K562 (cell line): Measurements from ENCODE around the gene PTGER2. TPM values are rescaled to one million over a fixed set of nuclear protein-coding genes. Genes with fewer than 3 reads are reported as not detected.

ENCODE experiments used
- ATAC-seq: fragments of 200-7000 bp; cut with Tn5 transposase; 3 replicates; pipeline ENCODE4 v1.9.1; 2020; ENCODE audit warnings: moderate library complexity
- BruUV-seq: library from RNA; stranded (reverse); fragments of 400-500 nt; replicated peaks from 2 replicates; lab custom pipeline; 2021; lab: Mats Ljungman, UMichigan
- CTCF ChIA-PET: fragments of 300-600 bp; formaldehyde crosslinking; extraction: SDS; loops from one replicate; lab custom pipeline; 2021; ENCODE audit warnings: low intra/inter-chr PET ratio; lab: Yijun Ruan, JAX
- POLR2A ChIA-PET: fragments of 300-600, 350-650 bp; sonication (Branson Sonifier 250); formaldehyde crosslinking; extraction: SDS; loops from one replicate; lab custom pipeline; 2021; ENCODE audit warnings: antibody characterized with exemption, inconsistent platforms; lab: Yijun Ruan, JAX
- DNase-seq, 4 experiments: peaks; one replicate each; pipeline versions ENCODE4 v3.0.0 to v3.0.0-alpha.2; 2011 to 2018; ENCODE audit warnings: low spot score in 3 of 4, mixed read lengths in 3 of 4; ENCODE audit errors: extremely low read depth in 1 of 4
- FAIRE-seq: peaks from 2 replicates; lab custom pipeline; 2011; peaks lifted over from hg19 to GRCh38; lab: Jason Lieb, UNC
- H2AFZ ChIP-seq: 2 replicates; pipeline ENCODE4 v1.6.0; 2011; ENCODE audit warnings: low read depth, low read length, control low read depth, inconsistent platforms
- H3K27ac ChIP-seq: fragments of 200-600 bp; 3 replicates; pipeline ENCODE4 v1.8.0; 2011; ENCODE audit warnings: low read depth, mild to moderate bottlenecking, control low read depth, inconsistent platforms, low read length, moderate library complexity, mixed read lengths; ENCODE audit errors: extremely low read depth
- H3K27me3 ChIP-seq, 2 experiments: fragments of 300-600 bp in 1 of 2; 2 replicates in 1 of 2; 3 replicates in 1 of 2; pipeline versions ENCODE4 v1.6.0 to v1.8.0; 2011; ENCODE audit warnings: inconsistent platforms in 2 of 2, low read length in 2 of 2, mild to moderate bottlenecking in 1 of 2, mixed read lengths in 1 of 2, moderate library complexity in 1 of 2; ENCODE audit not compliant: control insufficient read depth in 2 of 2, insufficient read depth in 2 of 2
- H3K36me3 ChIP-seq: fragments of 300-600 bp; 3 replicates; pipeline ENCODE4 v1.8.0; 2011; ENCODE audit warnings: mild to moderate bottlenecking, low read length, inconsistent platforms; ENCODE audit not compliant: control insufficient read depth, insufficient read depth
- H3K4me1 ChIP-seq, 2 experiments: fragments of 200-600 bp in 1 of 2; replicated peaks in 1 of 2; 2 replicates in 1 of 2; 3 replicates in 1 of 2; pipeline versions ENCODE4 v1.5.1 to v1.8.0; 2011; ENCODE audit warnings: inconsistent platforms in 2 of 2, low read length in 2 of 2, mild to moderate bottlenecking in 1 of 2, mixed read lengths in 1 of 2, moderate library complexity in 1 of 2; ENCODE audit not compliant: control insufficient read depth in 2 of 2, insufficient read depth in 2 of 2
- H3K4me2 ChIP-seq: 2 replicates; pipeline ENCODE4 v1.6.1; 2011; ENCODE audit warnings: low read length, control low read depth, inconsistent platforms, mixed read lengths; ENCODE audit not compliant: insufficient read depth
- H3K4me3 ChIP-seq: fragments of 200-600 bp; sonication (generic), shearing (Covaris generic); 2 replicates; pipeline ENCODE4 v1.5.1; 2016; ENCODE audit warnings: control low read depth, inconsistent platforms
- H3K79me2 ChIP-seq: fragments of 200-600 bp; 3 replicates; pipeline ENCODE4 v1.8.0; 2011; ENCODE audit warnings: low read length, inconsistent platforms; ENCODE audit not compliant: control insufficient read depth, insufficient read depth
- H3K9ac ChIP-seq, 2 experiments: 2 replicates each; pipeline versions ENCODE4 v1.6.0 to v1.6.1; 2011; ENCODE audit warnings: low read depth in 2 of 2, low read length in 2 of 2, control low read depth in 1 of 2, inconsistent platforms in 1 of 2, mild to moderate bottlenecking in 1 of 2, mixed read lengths in 1 of 2; ENCODE audit not compliant: insufficient read depth in 1 of 2
- H3K9me1 ChIP-seq: one replicate; pipeline ENCODE4 v1.6.0; 2011; ENCODE audit warnings: inconsistent platforms, mild to moderate bottlenecking, low read length, moderate library complexity; ENCODE audit not compliant: control insufficient read depth, insufficient read depth
- H3K9me3 ChIP-seq: replicated peaks from 2 replicates; pipeline ENCODE4 v1.5.1; 2011; ENCODE audit warnings: low read depth, low read length, inconsistent platforms; ENCODE audit not compliant: control insufficient read depth, insufficient read depth
- H4K20me1 ChIP-seq: replicated peaks from 2 replicates; pipeline ENCODE4 v1.6.1; 2011; ENCODE audit warnings: low read length, inconsistent platforms, mixed read lengths; ENCODE audit not compliant: control insufficient read depth, insufficient read depth
- BRD9 ChIP-seq: fragments of 450-650 bp; IDR thresholded peaks from 2 replicates; pipeline ENCODE4 v1.6.1; 2018; ENCODE audit warnings: low read depth; ENCODE audit not compliant: partially characterized antibody
- ELF1 ChIP-seq: fragments of 200-800 bp; sonication (Bioruptor generic); IDR thresholded peaks from 2 replicates; pipeline ENCODE4 v1.6.1; 2016; ENCODE audit warnings: missing genetic modification characterization, missing compliant biosample characterization
- FUS ChIP-seq: fragments of 200-400 bp; formaldehyde crosslinking; optimal IDR thresholded peaks from 2 replicates; pipeline ENCODE3; 2017; ENCODE audit warnings: low read depth, low read length
- GTF2A2 ChIP-seq: IDR thresholded peaks from 2 replicates; pipeline ENCODE4 v1.6.1; 2016; ENCODE audit warnings: mild to moderate bottlenecking, missing genetic modification characterization, missing compliant biosample characterization
- HNRNPLL ChIP-seq: fragments of 200-400 bp; formaldehyde crosslinking; IDR thresholded peaks from 2 replicates; pipeline ENCODE4 v1.6.1; 2017; ENCODE audit warnings: low read length, low read depth, mild to moderate bottlenecking; ENCODE audit not compliant: poor library complexity, severe bottlenecking
- ILK ChIP-seq: fragments of 450-650 bp; IDR thresholded peaks from 2 replicates; pipeline ENCODE4 v1.6.1; 2016; ENCODE audit warnings: missing genetic modification characterization, low read depth, mild to moderate bottlenecking, missing compliant biosample characterization, moderate library complexity, borderline replicate concordance
- KLF16 ChIP-seq: IDR thresholded peaks from 2 replicates; pipeline ENCODE4 v1.6.1; 2016; ENCODE audit warnings: antibody characterized with exemption
- MTF1 ChIP-seq: fragments of 250-450 bp; sonication (Bioruptor Pico); IDR thresholded peaks from 2 replicates; pipeline ENCODE4 v1.9.0; 2021; ENCODE audit warnings: moderate library complexity, mild to moderate bottlenecking, inconsistent platforms, borderline replicate concordance
- PYGO2 ChIP-seq: fragments of 450-650 bp; IDR thresholded peaks from 2 replicates; pipeline ENCODE4 v1.6.1; 2016; ENCODE audit warnings: mild to moderate bottlenecking, missing genetic modification characterization, moderate library complexity, missing compliant biosample characterization
- RBM15 ChIP-seq: fragments of 200-400 bp; formaldehyde crosslinking; IDR thresholded peaks from 2 replicates; pipeline ENCODE4 v1.6.1; 2018; ENCODE audit warnings: mild to moderate bottlenecking, low read length, moderate library complexity; ENCODE audit not compliant: insufficient read depth
- STAG1 ChIP-seq: sonication (generic); formaldehyde crosslinking; IDR thresholded peaks from 2 replicates; pipeline ENCODE4 v1.5.0; 2020; ENCODE audit warnings: missing genetic modification reagents, borderline replicate concordance
- TOE1 ChIP-seq, 2 experiments: fragments of 450-650 bp in 1 of 2; sonication (generic) in 1 of 2; formaldehyde crosslinking in 1 of 2; IDR thresholded peaks; 2 replicates each; pipeline versions ENCODE4 v1.7.1 to v1.8.0; 2016 to 2022; ENCODE audit warnings: borderline replicate concordance in 2 of 2, mild to moderate bottlenecking in 2 of 2, antibody characterized with exemption in 1 of 2, inconsistent platforms in 1 of 2, low read depth in 1 of 2, missing genetic modification reagents in 1 of 2, moderate library complexity in 1 of 2
- ZNF24 ChIP-seq: fragments of 450-650 bp; IDR thresholded peaks from 2 replicates; pipeline ENCODE4 v1.6.1; 2016
- WGBS: fragments of 100-300 bp; shearing (Covaris generic); methylation state at CpG from one replicate; pipeline ENCODE4 v1.1.6; 2016; ENCODE audit warnings: low coverage, mixed read lengths; ENCODE audit not compliant: insufficient coverage; ENCODE audit errors: missing lambda C conversion rate; 5-methylcytosine and 5-hydroxymethylcytosine counted together
- in situ Hi-C: fragments of 300-500 bp; cut with MboI; formaldehyde crosslinking; loops from 4 replicates; pipeline ENCODE4 v1.15.0; 2018; ENCODE audit warnings: inconsistent platforms, mixed read lengths
- intact Hi-C: fragments of 100-400 bp; cut with micrococcal nuclease; formaldehyde crosslinking; loops from 2 replicates; pipeline ENCODE4 v1.14.2; 2022
- polyA plus RNA-seq, 8 experiments: library from polyadenylated mRNA; depleted of rRNA in 4 of 8; stranded (reverse) in 5 of 8; unstranded in 3 of 8; fragments of >200 nt; fragmentation: Nextera tagmentation in 2 of 8; fragmentation: Illumina TruSeq in 1 of 8; extraction: Ambion mirVana in 2 of 8; extraction: Trizol in 1 of 8; gene quantifications; 2 replicates each; pipeline versions ENCODE4 v1.2.1 to v1.2.3, GENCODE V29; 2011 to 2014; ENCODE audit warnings: inconsistent platforms in 1 of 8, missing spikeins in 1 of 8
- total RNA-seq, 7 experiments: library from RNA; depleted of rRNA in 6 of 7; stranded (reverse); fragments of >200 nt in 6 of 7; fragmentation: Illumina TruSeq in 2 of 7; extraction: Trizol in 2 of 7; gene quantifications; 2 replicates each; pipeline versions ENCODE4 v1.2.1 to v1.2.3, GENCODE V29; 2011 to 2021; ENCODE audit warnings: low replicate concordance in 1 of 7
- TF ChIP-seq, protein P1 (sequence below): sonication (generic); formaldehyde crosslinking; IDR thresholded peaks from 2 replicates; pipeline ENCODE4 v1.8.1; 2023; ENCODE audit warnings: mild to moderate bottlenecking, missing genetic modification reagents
- TF ChIP-seq, protein P2 (sequence below): fragments of 450-650 bp; IDR thresholded peaks from 2 replicates; pipeline ENCODE4 v1.7.0; 2016; ENCODE audit warnings: borderline replicate concordance

PTGER2 gene
- total and polyA plus RNA-seq, 9 of the 15 experiments (the other 6 are each of a cell fraction or from before 2014, with no cell fraction given): not detected

DNA sequence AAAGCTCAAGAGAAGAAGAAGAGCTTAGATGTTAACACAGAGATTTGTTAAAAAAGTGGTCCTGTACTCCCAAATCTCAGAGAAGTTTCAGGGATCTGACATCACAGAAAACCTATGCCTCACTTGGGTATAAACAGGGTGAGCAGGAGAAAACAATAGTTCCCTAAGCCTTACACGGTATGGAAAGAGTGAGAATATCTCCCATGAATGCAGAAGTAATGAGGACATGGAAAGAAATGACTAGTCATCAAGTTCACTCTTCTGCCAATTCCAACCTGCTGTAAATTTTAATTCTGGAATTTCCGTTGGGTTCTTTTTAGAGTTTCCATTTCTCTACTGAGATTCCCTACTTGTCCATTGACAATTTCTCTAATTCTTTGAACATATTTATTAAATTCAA lies 6.2 kb upstream of the PTGER2 start:
- no TSS peak for BruUV-seq
- ATAC-seq (no peak), DNase-seq (no peak), FAIRE-seq (no peak)
- Histone ChIP-seq H3K36me3 (no peaks in the 10 kb centered on the region), H3K4me3 (no peak overlapping the region), H3K9me3 (no peaks in the 10 kb centered on the region), H3K9me1 (no peaks in the 10 kb centered on the region), H3K27ac (no peak overlapping the region), H3K79me2 (no peaks in the 10 kb centered on the region), H3K27me3 (peaks cover 2 to 4% of the 10 kb centered on the region in 2 experiments; a peak in 2 of 5 replicates), H3K4me1 (no peaks in the 10 kb centered on the region), H4K20me1 (no peaks in the 10 kb centered on the region), H2AFZ (no peak overlapping the region), H3K9ac (no peak overlapping the region), H3K4me2 (no peak overlapping the region)
- CTCF ChIA-PET: no interaction called here
- WGBS: 0% methylated on average over 2 of the region's 2 CpGs
- intact Hi-C loops (loop anchor here (10.0 kb wide), 1 partner anchor 107 kb away; no protein-coding TSS in a partner anchor), in situ Hi-C loops (no loop called here)
- POLR2A ChIA-PET: interaction anchor here (0.6 kb wide), 1 partner anchor 10 kb away, joined by 3 read pairs; no protein-coding TSS in a partner anchor
- TF ChIP-seq TOE1 (IDR thresholded peaks at IDR 0.05; ENCODE audit: borderline replicate concordance) (no peak), TOE1 (CRISPR knock-in tag; IDR thresholded peaks at IDR 0.05; ENCODE audit: borderline replicate concordance, low read depth) (no peak), FUS (no peak), STAG1 (CRISPR knock-in tag) (no peak), ELF1 (tag) (no peak), BRD9 (no peak), RBM15 (no peak), ZNF24 (no peak), KLF16 (no peak), HNRNPLL (no peak), GTF2A2 (tag) (no peak), MTF1 (CRISPR knock-in tag) (no peak), PYGO2 (tag) (no peak), ILK (tag) (no peak)
- TF ChIP-seq, protein P1, sequence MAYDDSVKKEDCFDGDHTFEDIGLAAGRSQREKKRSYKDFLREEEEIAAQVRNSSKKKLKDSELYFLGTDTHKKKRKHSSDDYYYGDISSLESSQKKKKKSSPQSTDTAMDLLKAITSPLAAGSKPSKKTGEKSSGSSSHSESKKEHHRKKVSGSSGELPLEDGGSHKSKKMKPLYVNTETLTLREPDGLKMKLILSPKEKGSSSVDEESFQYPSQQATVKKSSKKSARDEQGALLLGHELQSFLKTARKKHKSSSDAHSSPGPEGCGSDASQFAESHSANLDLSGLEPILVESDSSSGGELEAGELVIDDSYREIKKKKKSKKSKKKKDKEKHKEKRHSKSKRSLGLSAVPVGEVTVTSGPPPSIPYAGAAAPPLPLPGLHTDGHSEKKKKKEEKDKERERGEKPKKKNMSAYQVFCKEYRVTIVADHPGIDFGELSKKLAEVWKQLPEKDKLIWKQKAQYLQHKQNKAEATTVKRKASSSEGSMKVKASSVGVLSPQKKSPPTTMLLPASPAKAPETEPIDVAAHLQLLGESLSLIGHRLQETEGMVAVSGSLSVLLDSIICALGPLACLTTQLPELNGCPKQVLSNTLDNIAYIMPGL: no peak
- TF ChIP-seq, protein P2, sequence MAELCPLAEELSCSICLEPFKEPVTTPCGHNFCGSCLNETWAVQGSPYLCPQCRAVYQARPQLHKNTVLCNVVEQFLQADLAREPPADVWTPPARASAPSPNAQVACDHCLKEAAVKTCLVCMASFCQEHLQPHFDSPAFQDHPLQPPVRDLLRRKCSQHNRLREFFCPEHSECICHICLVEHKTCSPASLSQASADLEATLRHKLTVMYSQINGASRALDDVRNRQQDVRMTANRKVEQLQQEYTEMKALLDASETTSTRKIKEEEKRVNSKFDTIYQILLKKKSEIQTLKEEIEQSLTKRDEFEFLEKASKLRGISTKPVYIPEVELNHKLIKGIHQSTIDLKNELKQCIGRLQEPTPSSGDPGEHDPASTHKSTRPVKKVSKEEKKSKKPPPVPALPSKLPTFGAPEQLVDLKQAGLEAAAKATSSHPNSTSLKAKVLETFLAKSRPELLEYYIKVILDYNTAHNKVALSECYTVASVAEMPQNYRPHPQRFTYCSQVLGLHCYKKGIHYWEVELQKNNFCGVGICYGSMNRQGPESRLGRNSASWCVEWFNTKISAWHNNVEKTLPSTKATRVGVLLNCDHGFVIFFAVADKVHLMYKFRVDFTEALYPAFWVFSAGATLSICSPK: no peak
